Esophagus muscularis mucosa (tissue), 4 donors: ENCODE measurements around the gene TREML4.

ENCODE experiments used
- CTCF ChIP-seq, 3 experiments: fragments of 200-600 bp in 2 of 3; fragments of 450-650 bp in 1 of 3; sonication (generic) in 2 of 3; IDR thresholded peaks; one replicate each; pipeline ENCODE4 v1.5.1; 2017 to 2019; ENCODE audit warnings: antibody characterized with exemption in 3 of 3, mild to moderate bottlenecking in 2 of 3, moderate library complexity in 1 of 3
- EP300 ChIP-seq: sonication (generic); formaldehyde crosslinking; IDR thresholded peaks from one replicate; pipeline ENCODE4 v1.6.1; 2017; ENCODE audit warnings: antibody characterized with exemption
- POLR2A ChIP-seq: fragments of 450-650 bp; IDR thresholded peaks from one replicate; pipeline ENCODE4 v1.6.1; 2017; ENCODE audit warnings: antibody characterized with exemption, moderate library complexity, mild to moderate bottlenecking, low read depth

DNA sequence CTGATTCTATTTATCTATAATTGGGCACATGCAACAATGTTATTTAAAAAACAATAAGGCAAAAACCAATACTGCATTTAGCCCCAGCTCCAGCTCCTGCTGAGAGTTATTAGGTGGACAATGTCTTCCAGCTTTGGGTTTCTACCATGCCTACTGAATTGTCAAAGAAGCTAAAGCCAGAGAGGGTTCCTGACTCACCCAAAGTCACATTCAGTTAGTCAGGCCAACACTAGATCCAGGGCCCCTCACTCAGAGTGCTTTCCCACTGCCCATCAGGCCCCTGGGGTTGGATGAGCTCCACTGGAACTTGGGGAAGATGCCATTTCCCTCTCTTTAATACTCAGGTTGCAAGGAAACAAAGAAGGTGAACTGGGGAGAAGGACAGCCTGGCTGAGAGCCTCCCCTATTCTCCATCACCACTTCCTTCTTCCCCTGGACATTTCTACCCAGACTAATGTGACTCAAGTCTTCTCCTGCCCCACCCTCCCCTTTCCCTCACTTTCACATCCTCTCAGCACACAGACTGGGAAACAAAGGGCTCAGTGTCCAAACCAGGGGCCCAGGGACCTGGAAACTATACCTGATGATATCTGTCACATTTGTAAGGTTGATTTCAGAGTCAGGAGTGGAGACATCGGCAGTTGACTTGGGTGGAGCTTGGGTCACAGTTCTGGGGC is 52.4 kb downstream of the TREML4 start:
- TF ChIP-seq POLR2A: no peak
- TF ChIP-seq CTCF (IDR thresholded peaks at IDR 0.05): no peak
- no peak for TF ChIP-seq EP300
